ENCODE results near the gene TMEM144.
"Not testable (repeated sequence)": the region's sequence is repeated elsewhere in the genome, so short reads cannot be mapped to it uniquely, and the experiment has no call there.

Gene TMEM144

DNA sequence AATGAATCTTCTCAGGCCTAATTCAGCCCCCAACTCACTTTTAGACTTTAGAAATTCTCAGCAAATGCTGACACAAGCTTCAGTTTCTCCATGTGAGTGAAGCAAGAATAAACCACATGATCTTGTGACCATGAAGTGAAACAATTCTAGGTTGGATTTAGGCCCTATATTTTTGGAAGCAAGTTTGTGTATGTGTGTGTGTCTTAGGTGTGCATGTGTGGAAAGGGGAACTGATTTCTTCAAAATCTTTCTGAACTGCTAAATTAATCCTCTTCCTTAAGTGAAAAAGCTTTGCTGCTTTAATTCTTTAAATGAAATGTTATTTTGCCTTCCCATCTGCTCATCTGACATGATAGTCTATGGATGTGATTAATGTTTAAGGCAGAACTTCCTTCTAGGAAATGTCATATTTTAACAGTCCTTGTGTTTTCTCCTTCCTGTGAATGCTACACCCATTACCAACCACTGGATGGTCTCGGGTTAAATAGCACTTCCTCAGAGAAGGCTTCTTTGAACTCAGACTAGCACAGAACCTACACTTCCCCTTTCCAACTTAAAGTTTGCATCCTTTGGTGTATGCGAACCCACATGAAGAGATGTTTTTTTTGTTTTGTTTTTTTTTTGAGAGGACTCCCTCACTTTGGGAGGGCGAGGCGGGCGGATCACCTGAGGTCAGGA is 1.2 kb upstream of the TMEM144 start:
- H3K36me3 ChIP-seq (ENCODE audit: control insufficient read depth in 1 of 2, insufficient read depth in 2 of 2, low read length in 2 of 2), result peaks cover 0 to 8% of the 10 kb centered on the region in 2 donors
- peaks cover 10 to 12% of the 10 kb centered on the region in 2 donors for H3K4me1 ChIP-seq (ENCODE audit: control insufficient read depth in 1 of 2, insufficient read depth in 2 of 2, low read length in 2 of 2)
- H3K9ac ChIP-seq (ENCODE audit: low read depth in 1 of 2, low read length in 2 of 2), result no peak overlapping the region
- H3K27me3 ChIP-seq (ENCODE audit: control insufficient read depth in 1 of 2, insufficient read depth in 2 of 2, low read length in 2 of 2), result no peaks in the 10 kb centered on the region
- no peak overlapping the region for H3K4me3 ChIP-seq (ENCODE audit: low read depth in 1 of 2, low read length in 2 of 2)
- no peak overlapping the region for H3K27ac ChIP-seq (ENCODE audit: low read depth, low read length)
- no peaks in the 10 kb centered on the region for H3K9me3 ChIP-seq (ENCODE audit: control insufficient read depth in 1 of 2, low read length in 2 of 2)

DNA sequence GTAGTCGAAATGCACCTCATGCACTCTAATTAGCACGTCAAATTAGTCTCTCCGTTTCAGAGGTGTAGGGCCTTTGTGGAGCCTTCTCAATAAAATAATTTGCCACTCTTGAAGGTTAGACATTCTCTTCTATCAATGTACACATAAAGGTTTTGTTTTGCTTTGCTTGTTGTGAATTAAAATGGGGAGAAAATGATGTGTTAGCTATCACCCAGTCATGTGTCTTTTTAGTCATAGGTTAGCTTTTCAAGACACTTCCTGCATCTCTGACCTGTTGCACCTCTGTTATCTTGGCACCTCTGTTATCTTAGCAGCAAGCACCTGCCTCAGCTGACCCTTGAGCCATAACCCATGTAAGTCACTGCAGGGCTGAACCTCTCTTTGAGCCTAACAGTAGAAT is 936 bp downstream of the TMEM144 start:
- Histone ChIP-seq H3K4me1 (ENCODE audit: control insufficient read depth in 1 of 2, insufficient read depth in 2 of 2, low read length in 2 of 2) (peaks cover 15 to 21% of the 10 kb centered on the region in 2 donors), H3K9me3 (ENCODE audit: control insufficient read depth in 1 of 2, low read length in 2 of 2) (no peaks in the 10 kb centered on the region), H3K27ac (ENCODE audit: low read depth, low read length) (peak overlapping the region; percentile 3), H3K9ac (ENCODE audit: low read depth in 1 of 2, low read length in 2 of 2) (peak overlapping the region in 1 of 2 donors; percentile 60), H3K4me3 (ENCODE audit: low read depth in 1 of 2, low read length in 2 of 2) (peak overlapping the region; percentile 74 to 76), H3K27me3 (ENCODE audit: control insufficient read depth in 1 of 2, insufficient read depth in 2 of 2, low read length in 2 of 2) (no peaks in the 10 kb centered on the region), H3K36me3 (ENCODE audit: control insufficient read depth in 1 of 2, insufficient read depth in 2 of 2, low read length in 2 of 2) (peaks cover 0 to 8% of the 10 kb centered on the region in 2 donors)

DNA sequence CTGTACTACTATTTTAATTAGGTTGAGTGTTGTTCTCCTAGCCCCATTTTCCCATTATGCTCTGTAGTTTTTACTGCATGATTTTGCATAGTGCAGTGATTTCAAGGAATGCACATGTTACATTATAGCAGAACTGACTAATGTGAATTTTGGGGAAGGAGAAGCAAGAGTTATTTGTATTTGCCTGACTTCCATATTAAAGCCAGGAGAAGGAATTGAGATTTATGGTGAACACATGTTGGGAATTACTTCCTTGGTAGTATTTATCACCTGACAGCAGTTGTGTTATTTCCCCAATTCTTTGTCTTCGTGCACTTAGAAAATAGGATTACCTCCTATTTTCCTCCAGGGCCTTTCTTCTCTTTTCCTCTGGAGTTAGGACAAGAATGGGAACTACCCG is 3.2 kb downstream of the TMEM144 start:
- Histone ChIP-seq H3K4me1 (ENCODE audit: control insufficient read depth in 1 of 2, insufficient read depth in 2 of 2, low read length in 2 of 2) (peaks cover 15 to 21% of the 10 kb centered on the region in 2 donors), H3K9me3 (ENCODE audit: control insufficient read depth in 1 of 2, low read length in 2 of 2) (no peaks in the 10 kb centered on the region), H3K9ac (ENCODE audit: low read depth in 1 of 2, low read length in 2 of 2) (no peak overlapping the region), H3K27ac (ENCODE audit: low read depth, low read length) (no peak overlapping the region), H3K27me3 (ENCODE audit: control insufficient read depth in 1 of 2, insufficient read depth in 2 of 2, low read length in 2 of 2) (no peaks in the 10 kb centered on the region), H3K36me3 (ENCODE audit: control insufficient read depth in 1 of 2, insufficient read depth in 2 of 2, low read length in 2 of 2) (peaks cover 0 to 8% of the 10 kb centered on the region in 2 donors), H3K4me3 (ENCODE audit: low read depth in 1 of 2, low read length in 2 of 2) (no peak overlapping the region)

DNA sequence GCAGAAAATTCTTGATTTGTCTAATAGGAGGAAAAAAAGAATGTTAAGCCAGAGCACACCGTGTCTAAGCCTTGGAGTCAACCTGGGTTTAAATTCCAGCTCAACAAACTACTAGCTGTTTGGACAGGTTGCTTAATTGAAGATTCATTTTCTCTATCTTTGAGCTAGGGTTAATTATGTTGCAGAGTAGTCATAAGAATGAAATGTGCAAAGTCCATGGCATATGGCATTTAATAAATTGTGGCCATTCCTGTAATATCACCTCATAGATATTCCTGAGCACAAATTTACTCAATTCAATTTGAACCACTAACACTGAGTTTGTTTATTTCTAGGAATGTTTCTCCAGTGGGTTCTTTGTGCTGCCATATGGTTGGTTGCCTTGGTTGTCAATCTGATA is 4.6 kb downstream of the TMEM144 start:
- Histone ChIP-seq H3K36me3 (ENCODE audit: control insufficient read depth in 1 of 2, insufficient read depth in 2 of 2, low read length in 2 of 2) (peaks cover 5 to 12% of the 10 kb centered on the region in 2 donors), H3K9me3 (ENCODE audit: control insufficient read depth in 1 of 2, low read length in 2 of 2) (no peaks in the 10 kb centered on the region), H3K27ac (ENCODE audit: low read depth, low read length) (no peak overlapping the region), H3K9ac (ENCODE audit: low read depth in 1 of 2, low read length in 2 of 2) (no peak overlapping the region), H3K4me1 (ENCODE audit: control insufficient read depth in 1 of 2, insufficient read depth in 2 of 2, low read length in 2 of 2) (peaks cover 15 to 21% of the 10 kb centered on the region in 2 donors), H3K4me3 (ENCODE audit: low read depth in 1 of 2, low read length in 2 of 2) (no peak overlapping the region), H3K27me3 (ENCODE audit: control insufficient read depth in 1 of 2, insufficient read depth in 2 of 2, low read length in 2 of 2) (no peaks in the 10 kb centered on the region)

DNA sequence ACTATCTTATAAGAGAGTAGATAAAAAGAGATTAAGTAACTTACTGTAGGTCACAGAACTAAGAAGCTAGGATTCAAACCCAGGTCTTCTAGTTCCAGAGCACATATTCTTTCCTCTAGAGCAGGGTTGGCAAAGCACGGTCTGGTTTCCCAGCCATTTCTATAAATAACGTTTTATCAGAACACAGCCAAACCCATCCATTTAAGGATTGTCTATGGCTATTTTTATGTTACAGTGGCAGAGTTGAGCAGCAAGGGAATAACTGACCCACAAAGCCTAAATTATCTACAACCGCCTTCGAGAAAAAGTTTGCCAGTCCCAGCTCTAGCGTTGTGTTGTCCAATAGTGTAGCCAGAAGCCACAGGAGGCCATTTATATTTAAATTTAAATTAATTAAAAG is 7.5 kb downstream of the TMEM144 start:
- H3K4me1 ChIP-seq (ENCODE audit: control insufficient read depth in 1 of 2, insufficient read depth in 2 of 2, low read length in 2 of 2), result peaks cover 5 to 9% of the 10 kb centered on the region in 2 donors
- H3K4me3 ChIP-seq (ENCODE audit: low read depth in 1 of 2, low read length in 2 of 2), result no peak overlapping the region
- H3K9me3 ChIP-seq (ENCODE audit: control insufficient read depth in 1 of 2, low read length in 2 of 2), result no peaks in the 10 kb centered on the region
- no peaks in the 10 kb centered on the region for H3K27me3 ChIP-seq (ENCODE audit: control insufficient read depth in 1 of 2, insufficient read depth in 2 of 2, low read length in 2 of 2)
- H3K36me3 ChIP-seq (ENCODE audit: control insufficient read depth in 1 of 2, insufficient read depth in 2 of 2, low read length in 2 of 2), result peaks cover 14 to 28% of the 10 kb centered on the region in 2 donors
- no peak overlapping the region for H3K27ac ChIP-seq (ENCODE audit: low read depth, low read length)
- H3K9ac ChIP-seq (ENCODE audit: low read depth in 1 of 2, low read length in 2 of 2), result no peak overlapping the region

DNA sequence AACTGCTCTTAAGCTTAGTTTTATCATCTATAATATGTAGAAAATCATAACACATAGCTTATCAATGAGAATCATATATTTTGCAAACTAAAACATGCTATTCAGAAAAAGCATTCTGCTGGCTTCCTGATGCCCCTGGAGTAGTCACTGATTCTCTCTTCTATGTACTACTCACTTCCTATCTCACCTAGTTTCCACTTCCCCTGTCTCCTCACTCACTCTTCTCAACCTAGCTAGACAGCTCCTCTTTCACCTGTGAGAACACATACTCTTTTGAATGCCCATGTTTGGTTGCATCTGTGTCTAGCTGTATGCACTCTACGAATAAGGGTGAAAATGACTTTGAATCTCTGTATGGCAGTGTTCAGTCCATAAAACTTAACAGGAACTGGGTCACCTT is 9.3 kb downstream of the TMEM144 start:
- no peaks in the 10 kb centered on the region for H3K9me3 ChIP-seq (ENCODE audit: control insufficient read depth in 1 of 2, low read length in 2 of 2)
- peaks cover 14 to 24% of the 10 kb centered on the region in 2 donors for H3K36me3 ChIP-seq (ENCODE audit: control insufficient read depth in 1 of 2, insufficient read depth in 2 of 2, low read length in 2 of 2)
- no peak overlapping the region for H3K4me3 ChIP-seq (ENCODE audit: low read depth in 1 of 2, low read length in 2 of 2)

DNA sequence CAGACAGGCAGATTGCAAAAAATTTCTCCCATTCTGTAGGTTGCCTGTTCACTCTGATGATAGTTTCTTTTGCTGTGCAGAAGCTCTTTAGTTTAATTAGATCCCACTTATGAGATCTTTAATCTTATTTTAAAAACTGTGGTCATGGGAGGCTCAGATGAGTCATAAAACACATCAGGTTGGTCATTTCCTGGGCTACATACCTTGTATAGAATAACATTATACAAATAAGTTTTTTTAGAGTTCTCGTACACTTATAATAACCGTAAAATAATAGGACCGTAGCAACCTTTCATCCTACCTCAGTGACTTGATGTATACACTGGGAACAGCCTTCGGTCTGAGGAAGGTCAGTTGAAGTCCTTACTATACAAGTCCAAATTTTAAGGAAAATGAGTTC is 14.0 kb downstream of the TMEM144 start:
- not testable (repeated sequence) for H3K27ac ChIP-seq (ENCODE audit: low read depth, low read length); H3K9ac ChIP-seq (ENCODE audit: low read depth in 1 of 2, low read length in 2 of 2); H3K27me3 ChIP-seq (ENCODE audit: control insufficient read depth in 1 of 2, insufficient read depth in 2 of 2, low read length in 2 of 2); H3K9me3 ChIP-seq (ENCODE audit: control insufficient read depth in 1 of 2, low read length in 2 of 2); H3K4me3 ChIP-seq (ENCODE audit: low read depth in 1 of 2, low read length in 2 of 2); H3K4me1 ChIP-seq (ENCODE audit: control insufficient read depth in 1 of 2, insufficient read depth in 2 of 2, low read length in 2 of 2)
- peaks cover 14 to 35% of the 10 kb centered on the region in 2 donors for H3K36me3 ChIP-seq (ENCODE audit: control insufficient read depth in 1 of 2, insufficient read depth in 2 of 2, low read length in 2 of 2)

More for the DNA sequence above, 9.3 kb downstream of the TMEM144 start:
- Histone ChIP-seq H3K27ac (ENCODE audit: low read depth, low read length) (no peak overlapping the region), H3K4me1 (ENCODE audit: control insufficient read depth in 1 of 2, insufficient read depth in 2 of 2, low read length in 2 of 2) (peaks cover 1 to 6% of the 10 kb centered on the region in 2 donors), H3K9ac (ENCODE audit: low read depth in 1 of 2, low read length in 2 of 2) (no peak overlapping the region), H3K27me3 (ENCODE audit: control insufficient read depth in 1 of 2, insufficient read depth in 2 of 2, low read length in 2 of 2) (no peaks in the 10 kb centered on the region)

DNA sequence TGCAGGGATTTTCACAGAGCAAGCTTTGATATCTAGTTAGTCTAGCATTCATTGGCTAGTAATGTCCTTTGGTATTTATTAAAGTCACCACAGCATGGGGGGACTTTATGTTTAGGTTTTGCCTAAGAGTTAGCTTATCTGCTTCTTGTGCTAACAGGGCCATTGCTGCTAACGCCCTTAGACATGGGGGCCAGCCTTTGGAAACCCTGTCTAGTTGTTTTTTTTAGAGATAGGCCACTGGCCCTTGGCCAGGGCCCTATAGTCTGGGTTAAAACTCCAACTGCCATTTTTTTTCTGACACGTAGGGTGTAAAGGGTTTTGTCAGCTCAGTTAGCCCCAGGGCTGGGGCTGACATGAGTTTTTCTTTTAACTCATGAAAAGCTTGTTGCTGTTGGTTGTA is 14.7 kb downstream of the TMEM144 start:
- H3K4me1 ChIP-seq (ENCODE audit: control insufficient read depth in 1 of 2, insufficient read depth in 2 of 2, low read length in 2 of 2); H3K9me3 ChIP-seq (ENCODE audit: control insufficient read depth in 1 of 2, low read length in 2 of 2); H3K4me3 ChIP-seq (ENCODE audit: low read depth in 1 of 2, low read length in 2 of 2); H3K9ac ChIP-seq (ENCODE audit: low read depth in 1 of 2, low read length in 2 of 2); H3K27me3 ChIP-seq (ENCODE audit: control insufficient read depth in 1 of 2, insufficient read depth in 2 of 2, low read length in 2 of 2); H3K27ac ChIP-seq (ENCODE audit: low read depth, low read length): not testable (repeated sequence)
- H3K36me3 ChIP-seq (ENCODE audit: control insufficient read depth in 1 of 2, insufficient read depth in 2 of 2, low read length in 2 of 2), result peaks cover 9 to 31% of the 10 kb centered on the region in 2 donors

DNA sequence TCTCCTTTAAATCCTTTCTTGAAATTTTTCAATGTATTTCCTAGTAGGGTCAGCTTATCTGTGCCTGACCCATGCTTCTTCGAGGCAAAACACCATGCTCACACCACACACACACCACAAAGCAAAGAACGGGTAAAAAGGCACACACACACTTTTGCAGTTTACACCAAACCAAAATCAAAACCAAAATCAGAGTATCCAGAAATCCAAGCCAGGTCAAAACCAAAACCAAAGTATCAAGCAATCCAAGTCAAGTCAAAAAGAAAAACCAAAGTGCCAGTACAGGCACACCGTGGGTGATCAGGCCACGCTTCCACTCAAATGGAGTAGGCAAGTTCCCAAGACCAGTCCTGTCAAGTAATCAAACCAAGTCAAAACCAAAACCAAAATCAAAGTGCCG is 17.6 kb downstream of the TMEM144 start:
- H3K27me3 ChIP-seq (ENCODE audit: control insufficient read depth in 1 of 2, insufficient read depth in 2 of 2, low read length in 2 of 2); H3K4me3 ChIP-seq (ENCODE audit: low read depth in 1 of 2, low read length in 2 of 2); H3K9me3 ChIP-seq (ENCODE audit: control insufficient read depth in 1 of 2, low read length in 2 of 2); H3K27ac ChIP-seq (ENCODE audit: low read depth, low read length); H3K9ac ChIP-seq (ENCODE audit: low read depth in 1 of 2, low read length in 2 of 2); H3K4me1 ChIP-seq (ENCODE audit: control insufficient read depth in 1 of 2, insufficient read depth in 2 of 2, low read length in 2 of 2): not testable (repeated sequence)
- H3K36me3 ChIP-seq (ENCODE audit: control insufficient read depth in 1 of 2, insufficient read depth in 2 of 2, low read length in 2 of 2), result peaks cover 6 to 17% of the 10 kb centered on the region in 2 donors

DNA sequence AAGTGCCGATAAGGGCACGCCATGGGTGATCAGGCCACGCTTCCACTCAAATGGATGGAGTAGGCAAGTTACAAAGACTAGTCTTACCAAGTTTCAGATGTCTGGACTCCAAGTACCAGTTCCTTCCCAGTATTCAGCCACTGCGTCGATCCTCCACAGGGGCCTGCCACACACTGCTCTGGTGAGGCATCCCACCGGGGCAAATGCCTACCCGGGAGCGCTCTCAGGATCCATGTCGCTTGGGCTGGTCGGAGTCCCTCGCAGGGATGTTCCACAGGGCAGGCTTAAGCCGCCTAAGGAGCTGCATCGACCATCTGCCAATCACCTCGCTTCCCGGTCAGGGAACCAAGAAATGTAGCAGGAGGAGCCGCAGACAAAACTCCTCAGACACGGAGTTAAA is 18.1 kb downstream of the TMEM144 start:
- H3K9ac ChIP-seq (ENCODE audit: low read depth in 1 of 2, low read length in 2 of 2); H3K4me1 ChIP-seq (ENCODE audit: control insufficient read depth in 1 of 2, insufficient read depth in 2 of 2, low read length in 2 of 2); H3K27ac ChIP-seq (ENCODE audit: low read depth, low read length); H3K4me3 ChIP-seq (ENCODE audit: low read depth in 1 of 2, low read length in 2 of 2); H3K27me3 ChIP-seq (ENCODE audit: control insufficient read depth in 1 of 2, insufficient read depth in 2 of 2, low read length in 2 of 2); H3K9me3 ChIP-seq (ENCODE audit: control insufficient read depth in 1 of 2, low read length in 2 of 2): not testable (repeated sequence)
- H3K36me3 ChIP-seq (ENCODE audit: control insufficient read depth in 1 of 2, insufficient read depth in 2 of 2, low read length in 2 of 2), result peaks cover 9 to 15% of the 10 kb centered on the region in 2 donors

Data from duodenal mucosa (tissue), 2 donors.